ENCODE data around the gene LUZP1. TPM values are rescaled to one million over a fixed set of nuclear protein-coding genes. Genes with fewer than 3 reads are reported as not detected.

Gene LUZP1
- total RNA-seq, 1 experiment from 2014 or later, result 40.2 TPM

GRCh38 chr1:23194119-23194984 lies 25.7 kb upstream of the LUZP1 start:
- DNase-seq (ENCODE audit: low read depth, low spot score), result peak; percentile 64
- no peaks in the 10 kb centered on the region for H3K36me3 ChIP-seq (ENCODE audit: control insufficient read depth, insufficient read depth, low read length)
- ATAC-seq, result peak; percentile 57
- H3K27ac ChIP-seq (ENCODE audit: low read length), result peak overlapping the region; percentile 78
- H3K4me1 ChIP-seq (ENCODE audit: control insufficient read depth, insufficient read depth, low read length), result peaks cover 38% of the 10 kb centered on the region
- peak overlapping the region in 1 of 2 experiments; percentile 17; a peak in 2 of 4 replicates for H3K4me3 ChIP-seq (ENCODE audit: low read depth in 2 of 2, low read length in 2 of 2)
- H3K27me3 ChIP-seq (ENCODE audit: control insufficient read depth, insufficient read depth, low read length), result no peaks in the 10 kb centered on the region
- no TSS peak for BruUV-seq (replicated peaks)
- ChIA-PET CTCF (interaction anchor here (0.7 to 1.8 kb wide), 2 partner anchors 10 to 17 kb away, joined by 4 to 9 read pairs; no protein-coding TSS in a partner anchor), POLR2A (no interaction called here)
- TF ChIP-seq SIN3A (IDR thresholded peaks at IDR 0.05; ENCODE audit: borderline replicate concordance, insufficient read depth, low read depth, low read length) (no peak), TCF7L2 (IDR thresholded peaks at IDR 0.05; ENCODE audit: low read depth, low read length) (no peak), POLR2AphosphoS5 (IDR thresholded peaks at IDR 0.05; ENCODE audit: low read depth, low read length) (no peak), CTCF (IDR thresholded peaks at IDR 0.05) (no peak)
- TF ChIP-seq, protein P1, sequence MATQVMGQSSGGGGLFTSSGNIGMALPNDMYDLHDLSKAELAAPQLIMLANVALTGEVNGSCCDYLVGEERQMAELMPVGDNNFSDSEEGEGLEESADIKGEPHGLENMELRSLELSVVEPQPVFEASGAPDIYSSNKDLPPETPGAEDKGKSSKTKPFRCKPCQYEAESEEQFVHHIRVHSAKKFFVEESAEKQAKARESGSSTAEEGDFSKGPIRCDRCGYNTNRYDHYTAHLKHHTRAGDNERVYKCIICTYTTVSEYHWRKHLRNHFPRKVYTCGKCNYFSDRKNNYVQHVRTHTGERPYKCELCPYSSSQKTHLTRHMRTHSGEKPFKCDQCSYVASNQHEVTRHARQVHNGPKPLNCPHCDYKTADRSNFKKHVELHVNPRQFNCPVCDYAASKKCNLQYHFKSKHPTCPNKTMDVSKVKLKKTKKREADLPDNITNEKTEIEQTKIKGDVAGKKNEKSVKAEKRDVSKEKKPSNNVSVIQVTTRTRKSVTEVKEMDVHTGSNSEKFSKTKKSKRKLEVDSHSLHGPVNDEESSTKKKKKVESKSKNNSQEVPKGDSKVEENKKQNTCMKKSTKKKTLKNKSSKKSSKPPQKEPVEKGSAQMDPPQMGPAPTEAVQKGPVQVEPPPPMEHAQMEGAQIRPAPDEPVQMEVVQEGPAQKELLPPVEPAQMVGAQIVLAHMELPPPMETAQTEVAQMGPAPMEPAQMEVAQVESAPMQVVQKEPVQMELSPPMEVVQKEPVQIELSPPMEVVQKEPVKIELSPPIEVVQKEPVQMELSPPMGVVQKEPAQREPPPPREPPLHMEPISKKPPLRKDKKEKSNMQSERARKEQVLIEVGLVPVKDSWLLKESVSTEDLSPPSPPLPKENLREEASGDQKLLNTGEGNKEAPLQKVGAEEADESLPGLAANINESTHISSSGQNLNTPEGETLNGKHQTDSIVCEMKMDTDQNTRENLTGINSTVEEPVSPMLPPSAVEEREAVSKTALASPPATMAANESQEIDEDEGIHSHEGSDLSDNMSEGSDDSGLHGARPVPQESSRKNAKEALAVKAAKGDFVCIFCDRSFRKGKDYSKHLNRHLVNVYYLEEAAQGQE (IDR thresholded peaks at IDR 0.05; ENCODE audit: insufficient read depth in 1 of 2, low read depth in 2 of 2, low read length in 1 of 2), result no peak
- in situ Hi-C loops (cut with HindIII; ENCODE audit: low pct_unique_long_range_greater_than_20kb, low sequenced_read_pairs), result loop anchor here (25.0 kb wide), 1 partner anchor 107 kb away; no protein-coding TSS in a partner anchor
- intact Hi-C loops (cut with micrococcal nuclease; ENCODE audit: unreplicated experiment), result no loop called here
- no peaks in the 10 kb centered on the region for H3K9me3 ChIP-seq (ENCODE audit: control insufficient read depth, insufficient read depth, low read depth, low read length)

GRCh38 chr1:23193391-23194118 lies 24.9 kb upstream of the LUZP1 start:
- intact Hi-C loops (cut with micrococcal nuclease; ENCODE audit: unreplicated experiment) (no loop called here), in situ Hi-C loops (cut with HindIII; ENCODE audit: low pct_unique_long_range_greater_than_20kb, low sequenced_read_pairs) (loop anchor here (25.0 kb wide), 1 partner anchor 106 kb away; no protein-coding TSS in a partner anchor)
- H3K4me3 ChIP-seq (ENCODE audit: low read depth in 2 of 2, low read length in 2 of 2), result no peak overlapping the region
- TF ChIP-seq CTCF (IDR thresholded peaks at IDR 0.05) (no peak), TCF7L2 (IDR thresholded peaks at IDR 0.05; ENCODE audit: low read depth, low read length) (no peak), SIN3A (IDR thresholded peaks at IDR 0.05; ENCODE audit: borderline replicate concordance, insufficient read depth, low read depth, low read length) (no peak), POLR2AphosphoS5 (IDR thresholded peaks at IDR 0.05; ENCODE audit: low read depth, low read length) (no peak)
- TF ChIP-seq, protein P1 (IDR thresholded peaks at IDR 0.05; ENCODE audit: insufficient read depth in 1 of 2, low read depth in 2 of 2, low read length in 1 of 2), result no peak
- ChIA-PET POLR2A (no interaction called here), CTCF (no interaction called here)
- no peak for DNase-seq (ENCODE audit: low read depth, low spot score)
- no peaks in the 10 kb centered on the region for H3K9me3 ChIP-seq (ENCODE audit: control insufficient read depth, insufficient read depth, low read depth, low read length)
- ATAC-seq, result no peak
- H3K27ac ChIP-seq (ENCODE audit: low read length), result no peak overlapping the region
- H3K36me3 ChIP-seq (ENCODE audit: control insufficient read depth, insufficient read depth, low read length), result no peaks in the 10 kb centered on the region
- no TSS peak for BruUV-seq (replicated peaks)
- H3K4me1 ChIP-seq (ENCODE audit: control insufficient read depth, insufficient read depth, low read length), result peaks cover 40% of the 10 kb centered on the region
- H3K27me3 ChIP-seq (ENCODE audit: control insufficient read depth, insufficient read depth, low read length), result no peaks in the 10 kb centered on the region

Measured in Panc1 (cell line).